C4-2B (cell line): ENCODE measurements around the gene BEX3.
A peak's percentile ranks its signal among the peaks of the same experiment; 100 is the strongest.
"Not testable (repeated sequence)": the region's sequence is repeated elsewhere in the genome, so short reads cannot be mapped to it uniquely, and the experiment has no call there.

Experiments
- H3K27ac ChIP-seq: fragments of 450-650 bp; 2 replicates; pipeline ENCODE4 v1.5.1; 2017
- ZFX ChIP-seq: fragments of 450-650 bp; IDR thresholded peaks from 2 replicates; pipeline ENCODE4 v1.6.1; 2017
- TF ChIP-seq, protein P1 (sequence below): fragments of 450-650 bp; conservative IDR thresholded peaks from 2 replicates; pipeline ENCODE4 v1.5.1; 2017; ENCODE audit warnings: mild to moderate bottlenecking

The BEX3 gene

DNA sequence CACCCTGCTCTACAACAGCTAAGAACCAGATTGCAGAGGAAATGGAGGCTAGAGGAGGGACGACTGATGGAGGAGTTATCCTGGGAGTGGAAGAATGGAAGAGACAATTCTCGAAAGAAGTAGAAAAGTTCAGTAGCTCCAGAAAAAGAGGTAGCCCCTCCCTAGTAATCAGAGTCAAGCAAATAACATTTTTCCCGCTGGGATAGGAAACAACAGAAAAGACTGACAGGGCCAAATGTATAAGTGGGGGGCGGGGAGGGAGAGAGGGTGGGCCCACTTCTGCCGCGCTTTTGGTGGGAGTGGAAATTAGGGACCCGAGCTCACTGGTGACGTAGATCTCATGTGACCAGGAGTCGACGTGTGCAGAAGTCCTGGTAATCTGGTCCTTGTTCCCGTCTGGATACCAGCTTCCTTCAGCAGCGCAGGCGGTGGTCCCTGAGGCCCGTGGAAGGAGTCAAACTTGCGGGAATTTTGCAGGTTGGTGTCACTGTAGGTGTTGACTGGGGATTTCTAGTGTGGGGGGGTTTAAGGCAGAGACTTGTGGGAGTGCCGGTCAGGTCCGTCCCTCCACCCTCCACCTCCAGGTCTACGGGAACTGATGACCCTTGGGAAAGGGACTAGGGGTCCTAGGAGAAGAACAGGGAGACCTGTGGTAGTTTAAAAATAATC lies 20.1 kb upstream of the BEX3 start, which contains the start of gene TCEAL9:
TCEAL9 (plus strand) TSS at position 377 of the 669 bp plus-strand sequence. CDS start 1,179 bp downstream, outside the sequence.
- TF ChIP-seq ZFX = no peak
- TF ChIP-seq, protein P1, sequence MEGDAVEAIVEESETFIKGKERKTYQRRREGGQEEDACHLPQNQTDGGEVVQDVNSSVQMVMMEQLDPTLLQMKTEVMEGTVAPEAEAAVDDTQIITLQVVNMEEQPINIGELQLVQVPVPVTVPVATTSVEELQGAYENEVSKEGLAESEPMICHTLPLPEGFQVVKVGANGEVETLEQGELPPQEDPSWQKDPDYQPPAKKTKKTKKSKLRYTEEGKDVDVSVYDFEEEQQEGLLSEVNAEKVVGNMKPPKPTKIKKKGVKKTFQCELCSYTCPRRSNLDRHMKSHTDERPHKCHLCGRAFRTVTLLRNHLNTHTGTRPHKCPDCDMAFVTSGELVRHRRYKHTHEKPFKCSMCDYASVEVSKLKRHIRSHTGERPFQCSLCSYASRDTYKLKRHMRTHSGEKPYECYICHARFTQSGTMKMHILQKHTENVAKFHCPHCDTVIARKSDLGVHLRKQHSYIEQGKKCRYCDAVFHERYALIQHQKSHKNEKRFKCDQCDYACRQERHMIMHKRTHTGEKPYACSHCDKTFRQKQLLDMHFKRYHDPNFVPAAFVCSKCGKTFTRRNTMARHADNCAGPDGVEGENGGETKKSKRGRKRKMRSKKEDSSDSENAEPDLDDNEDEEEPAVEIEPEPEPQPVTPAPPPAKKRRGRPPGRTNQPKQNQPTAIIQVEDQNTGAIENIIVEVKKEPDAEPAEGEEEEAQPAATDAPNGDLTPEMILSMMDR = no peak

GRCh38 chrX:103356858-103357257 lies 19.5 kb upstream of the BEX3 start:
- no peak for TF ChIP-seq ZFX
- TF ChIP-seq, protein P1 = no peak
- peak overlapping the region; percentile 74 for H3K27ac ChIP-seq

More for the DNA sequence above, 20.1 kb upstream of the BEX3 start, which contains the start of gene TCEAL9:
- peak within 1 kb of the TSS; percentile 74 for H3K27ac ChIP-seq

DNA sequence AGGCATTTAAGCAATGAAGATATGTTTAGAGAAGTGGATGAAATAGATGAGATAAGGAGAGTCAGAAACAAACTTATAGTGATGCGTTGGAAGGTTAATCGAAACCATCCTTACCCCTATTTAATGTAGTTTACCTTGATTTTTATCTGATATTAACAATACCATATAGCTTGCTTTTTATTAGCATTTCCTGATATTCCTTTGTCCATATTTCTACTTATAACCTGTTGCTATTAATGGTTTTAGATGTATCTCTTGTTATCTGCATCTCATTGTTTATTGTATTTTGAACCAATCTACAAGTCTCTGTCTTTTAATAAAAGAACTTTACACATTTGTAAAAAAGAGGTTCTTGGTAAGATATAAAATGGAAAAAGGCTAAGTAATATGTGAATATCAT lies 18.5 kb upstream of the BEX3 start:
- TF ChIP-seq, protein P1 = no peak
- no peak for TF ChIP-seq ZFX
- H3K27ac ChIP-seq = no peak overlapping the region

- not testable (repeated sequence) for H3K27ac ChIP-seq
Measured at GRCh38 chrX:103359605-103360004, 16.7 kb upstream of the BEX3 start.

DNA sequence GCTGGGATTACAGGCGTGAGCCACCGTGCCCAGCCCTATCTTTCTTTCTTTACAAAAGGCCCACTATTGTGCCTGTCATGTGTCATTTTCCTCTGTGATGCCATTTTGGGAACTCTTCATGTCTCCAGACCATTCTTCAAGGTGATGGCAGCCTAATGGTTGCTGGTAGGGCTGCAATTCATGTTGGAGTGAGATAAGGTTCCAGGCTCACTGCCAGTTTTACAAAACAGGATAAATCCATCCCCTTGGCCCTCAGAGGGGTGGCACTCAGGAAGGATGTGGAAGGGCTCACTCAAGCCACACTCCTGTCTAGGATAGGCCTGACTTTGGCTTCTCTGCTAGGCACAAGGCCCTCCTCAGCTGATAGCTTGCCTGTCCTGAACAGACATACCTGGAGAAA lies 16.2 kb upstream of the BEX3 start:
- TF ChIP-seq, protein P1 = no peak
- TF ChIP-seq ZFX = no peak
- H3K27ac ChIP-seq = no peak overlapping the region

- no peak overlapping the region for H3K27ac ChIP-seq
- TF ChIP-seq, protein P1 = no peak
- TF ChIP-seq ZFX = no peak
Measured at GRCh38 chrX:103360916-103361315, 15.4 kb upstream of the BEX3 start.

DNA sequence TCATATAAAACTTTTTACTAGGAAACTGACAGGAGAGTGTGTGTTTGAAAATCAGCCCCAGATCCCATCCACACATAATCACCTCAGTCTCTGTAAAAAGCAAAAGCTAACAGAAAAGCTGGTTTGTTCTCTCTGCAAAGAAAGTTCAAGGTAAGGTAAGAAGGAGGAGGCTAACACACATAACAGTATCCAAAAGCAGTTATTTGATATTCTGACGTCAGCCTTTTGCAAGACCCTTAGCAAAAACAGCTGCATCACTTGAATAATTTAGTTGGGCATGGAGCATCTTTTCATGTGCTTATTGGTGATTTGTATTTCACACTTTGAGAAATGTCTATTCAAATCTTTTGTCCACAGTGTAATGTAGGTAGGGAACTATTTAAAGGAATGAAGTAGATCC lies 14.5 kb upstream of the BEX3 start:
- no peak for TF ChIP-seq ZFX
- TF ChIP-seq, protein P1 = no peak
- no peak overlapping the region for H3K27ac ChIP-seq

- TF ChIP-seq ZFX = no peak
- TF ChIP-seq, protein P1 = no peak
- no peak overlapping the region for H3K27ac ChIP-seq
Measured at GRCh38 chrX:103362474-103362873, 13.9 kb upstream of the BEX3 start.
